K562 (cell line): ENCODE measurements around the gene S100A2. TPM values are rescaled to one million over a fixed set of nuclear protein-coding genes. Genes with fewer than 3 reads are reported as not detected.
A peak's percentile ranks its signal among the peaks of the same experiment; 100 is the strongest.

Source experiments
- BHLHE40 ChIP-seq: IDR thresholded peaks from 2 replicates; pipeline ENCODE4 v1.6.1; 2011; ENCODE audit warnings: low read length, improper control_type of control experiment
- CREM ChIP-seq: IDR thresholded peaks from 2 replicates; pipeline ENCODE4 v1.6.1; 2014; ENCODE audit warnings: antibody characterized with exemption, low read depth
- FOXJ2 ChIP-seq: fragments of 200-800 bp; sonication (Bioruptor generic); IDR thresholded peaks from 2 replicates; pipeline ENCODE4 v1.6.1; 2016; ENCODE audit warnings: missing genetic modification characterization, missing compliant biosample characterization
- MAZ ChIP-seq, 2 experiments: fragments of 450-650 bp in 1 of 2; sonication (generic) in 1 of 2; formaldehyde crosslinking; IDR thresholded peaks in 1 of 2; conservative IDR thresholded peaks in 1 of 2; 2 replicates each; pipeline versions ENCODE4 v1.4.0 to v1.5.0; 2020; ENCODE audit warnings: mild to moderate bottlenecking in 1 of 2, missing genetic modification reagents in 1 of 2
- MCM2 ChIP-seq: fragments of 450-650 bp; IDR thresholded peaks from 2 replicates; pipeline ENCODE4 v1.6.1; 2017; ENCODE audit warnings: low read depth, mild to moderate bottlenecking
- MEIS2 ChIP-seq: fragments of 450-650 bp; IDR thresholded peaks from 2 replicates; pipeline ENCODE4 v1.6.1; 2014; ENCODE audit warnings: mild to moderate bottlenecking; ENCODE audit not compliant: partially characterized antibody
- NUFIP1 ChIP-seq: fragments of 450-650 bp; IDR thresholded peaks from 2 replicates; pipeline ENCODE4 v1.6.1; 2018; ENCODE audit not compliant: partially characterized antibody
- POLR2H ChIP-seq: IDR thresholded peaks from 2 replicates; pipeline ENCODE4 v1.6.1; 2016; ENCODE audit warnings: missing genetic modification characterization, low read depth, mild to moderate bottlenecking, control low read depth, missing compliant biosample characterization, moderate library complexity
- RFX7 ChIP-seq: fragments of 250-450 bp; sonication (Bioruptor Pico); IDR thresholded peaks from 2 replicates; pipeline ENCODE4 v1.5.1; 2021; ENCODE audit warnings: mild to moderate bottlenecking
- TCF7 ChIP-seq: sonication (generic); IDR thresholded peaks from 2 replicates; pipeline ENCODE4 v1.6.1; 2016; ENCODE audit warnings: antibody characterized with exemption, borderline replicate concordance
- XRCC3 ChIP-seq: fragments of 450-650 bp; IDR thresholded peaks from 2 replicates; pipeline ENCODE4 v1.6.1; 2017; ENCODE audit warnings: mild to moderate bottlenecking, moderate library complexity
- polyA plus RNA-seq, 8 experiments: library from polyadenylated mRNA; depleted of rRNA in 4 of 8; stranded (reverse) in 5 of 8; unstranded in 3 of 8; fragments of >200 nt; fragmentation: Nextera tagmentation in 2 of 8; fragmentation: Illumina TruSeq in 1 of 8; extraction: Ambion mirVana in 2 of 8; extraction: Trizol in 1 of 8; gene quantifications; 2 replicates each; pipeline versions ENCODE4 v1.2.1 to v1.2.3, GENCODE V29; 2011 to 2014; ENCODE audit warnings: inconsistent platforms in 1 of 8, missing spikeins in 1 of 8
- total RNA-seq, 7 experiments: library from RNA; depleted of rRNA in 6 of 7; stranded (reverse); fragments of >200 nt in 6 of 7; fragmentation: Illumina TruSeq in 2 of 7; extraction: Trizol in 2 of 7; gene quantifications; 2 replicates each; pipeline versions ENCODE4 v1.2.1 to v1.2.3, GENCODE V29; 2011 to 2021; ENCODE audit warnings: low replicate concordance in 1 of 7
- TF ChIP-seq, protein P1 (sequence below): fragments of 250-450 bp; sonication (Bioruptor Pico); IDR thresholded peaks from 2 replicates; pipeline ENCODE4 v1.4.0; 2020; ENCODE audit warnings: borderline replicate concordance
- TF ChIP-seq, protein P2 (sequence below): IDR thresholded peaks from 2 replicates; pipeline ENCODE4 v1.6.1; 2014; ENCODE audit warnings: antibody characterized with exemption
- TF ChIP-seq, protein P3 (sequence below): fragments of 450-650 bp; IDR thresholded peaks from one replicate; pipeline ENCODE4 v1.6.1; 2018; ENCODE audit warnings: mild to moderate bottlenecking, moderate library complexity; ENCODE audit not compliant: partially characterized antibody
- TF ChIP-seq, protein P4 (sequence below): sonication (generic); formaldehyde crosslinking; IDR thresholded peaks from 2 replicates; pipeline ENCODE4 v1.8.1; 2022; ENCODE audit warnings: missing genetic modification reagents
- TF ChIP-seq, protein P5 (sequence below): fragments of 450-650 bp; conservative IDR thresholded peaks from 2 replicates; pipeline ENCODE4 v1.6.1; 2016; ENCODE audit warnings: missing genetic modification characterization, low read depth, mild to moderate bottlenecking, missing compliant biosample characterization, moderate library complexity
- TF ChIP-seq, protein P6 (sequence below): fragments of 250-450 bp; sonication (Bioruptor Pico); IDR thresholded peaks from 2 replicates; pipeline ENCODE4 v1.4.0; 2020; ENCODE audit warnings: mild to moderate bottlenecking, moderate library complexity

S100A2 gene
- total and polyA plus RNA-seq, 9 of the 15 experiments (the other 6 are each of a cell fraction or from before 2014, with no cell fraction given) = 0.28 to 0.65 (median 0.44) TPM; not detected in 4

DNA sequence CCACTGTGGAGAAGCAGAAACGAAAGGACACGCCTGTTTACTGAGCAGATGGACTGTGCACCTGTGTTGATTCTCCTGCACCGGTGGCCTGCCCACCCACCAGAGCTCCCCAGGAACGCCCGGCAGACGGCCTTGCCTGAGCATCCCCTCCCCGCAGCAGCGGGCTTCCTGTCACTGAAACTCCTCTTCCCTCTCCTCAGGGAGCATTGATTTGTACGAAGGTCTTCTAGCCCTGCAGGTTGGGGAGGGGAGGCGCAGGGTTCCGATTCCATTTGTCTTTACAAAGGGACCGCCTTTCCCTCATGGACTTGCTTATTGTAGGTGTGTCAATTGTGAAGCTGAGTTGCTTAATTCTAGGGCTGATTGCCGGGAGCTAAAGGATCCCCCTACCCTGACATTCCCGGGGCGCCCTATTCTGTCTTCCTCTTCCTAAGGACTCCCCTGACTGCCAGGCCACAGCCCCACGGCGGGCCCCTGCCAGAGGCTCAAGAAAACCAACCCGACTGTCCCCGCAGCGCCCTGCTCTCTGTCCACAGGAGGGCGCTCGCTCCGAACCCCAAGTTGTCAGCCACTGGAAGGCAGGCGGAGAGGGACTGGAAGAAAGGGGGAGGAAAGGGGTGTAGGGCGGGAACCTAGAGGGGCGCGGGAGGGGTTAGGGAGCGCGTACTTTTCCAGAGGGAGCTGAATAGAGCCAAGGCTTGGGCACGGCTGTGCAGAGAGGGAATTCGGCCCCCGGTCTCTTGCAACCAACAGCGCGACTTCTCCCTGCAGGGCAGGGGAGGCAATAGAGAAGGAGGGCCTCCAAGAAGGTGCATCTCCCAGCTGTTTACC is 32.7 kb downstream of the S100A2 start (continued):
- TF ChIP-seq MCM2 (no peak), MAZ (CRISPR knock-in tag; conservative IDR thresholded peaks at IDR 0.05 in 1 of 2, IDR thresholded peaks at IDR 0.05 in 1 of 2) (peak in 1 of 2 experiments; percentile 81; a peak in 3 of 4 replicates), POLR2H (tag) (no peak), NUFIP1 (no peak), MEIS2 (peak; percentile 11), BHLHE40 (0 out of 2 replicates have a peak, but pooled peaks have one; percentile 25), RFX7 (CRISPR knock-in tag) (no peak), TCF7 (no peak), CREM (peak; percentile 49; the same call in 1 of the 2 replicates), FOXJ2 (tag) (no peak), XRCC3 (no peak)
- TF ChIP-seq, protein P1, sequence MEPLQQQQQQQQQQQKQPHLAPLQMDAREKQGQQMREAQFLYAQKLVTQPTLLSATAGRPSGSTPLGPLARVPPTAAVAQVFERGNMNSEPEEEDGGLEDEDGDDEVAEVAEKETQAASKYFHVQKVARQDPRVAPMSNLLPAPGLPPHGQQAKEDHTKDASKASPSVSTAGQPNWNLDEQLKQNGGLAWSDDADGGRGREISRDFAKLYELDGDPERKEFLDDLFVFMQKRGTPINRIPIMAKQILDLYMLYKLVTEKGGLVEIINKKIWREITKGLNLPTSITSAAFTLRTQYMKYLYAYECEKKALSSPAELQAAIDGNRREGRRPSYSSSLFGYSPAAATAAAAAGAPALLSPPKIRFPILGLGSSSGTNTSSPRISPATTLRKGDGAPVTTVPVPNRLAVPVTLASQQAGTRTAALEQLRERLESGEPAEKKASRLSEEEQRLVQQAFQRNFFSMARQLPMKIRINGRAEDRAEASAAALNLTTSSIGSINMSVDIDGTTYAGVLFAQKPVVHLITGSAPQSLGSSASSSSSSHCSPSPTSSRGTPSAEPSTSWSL (CRISPR knock-in tag) = no peak
- TF ChIP-seq, protein P2, sequence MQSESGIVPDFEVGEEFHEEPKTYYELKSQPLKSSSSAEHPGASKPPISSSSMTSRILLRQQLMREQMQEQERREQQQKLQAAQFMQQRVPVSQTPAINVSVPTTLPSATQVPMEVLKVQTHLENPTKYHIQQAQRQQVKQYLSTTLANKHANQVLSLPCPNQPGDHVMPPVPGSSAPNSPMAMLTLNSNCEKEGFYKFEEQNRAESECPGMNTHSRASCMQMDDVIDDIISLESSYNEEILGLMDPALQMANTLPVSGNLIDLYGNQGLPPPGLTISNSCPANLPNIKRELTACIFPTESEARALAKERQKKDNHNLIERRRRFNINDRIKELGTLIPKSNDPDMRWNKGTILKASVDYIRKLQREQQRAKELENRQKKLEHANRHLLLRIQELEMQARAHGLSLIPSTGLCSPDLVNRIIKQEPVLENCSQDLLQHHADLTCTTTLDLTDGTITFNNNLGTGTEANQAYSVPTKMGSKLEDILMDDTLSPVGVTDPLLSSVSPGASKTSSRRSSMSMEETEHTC = no peak
- TF ChIP-seq, protein P3, sequence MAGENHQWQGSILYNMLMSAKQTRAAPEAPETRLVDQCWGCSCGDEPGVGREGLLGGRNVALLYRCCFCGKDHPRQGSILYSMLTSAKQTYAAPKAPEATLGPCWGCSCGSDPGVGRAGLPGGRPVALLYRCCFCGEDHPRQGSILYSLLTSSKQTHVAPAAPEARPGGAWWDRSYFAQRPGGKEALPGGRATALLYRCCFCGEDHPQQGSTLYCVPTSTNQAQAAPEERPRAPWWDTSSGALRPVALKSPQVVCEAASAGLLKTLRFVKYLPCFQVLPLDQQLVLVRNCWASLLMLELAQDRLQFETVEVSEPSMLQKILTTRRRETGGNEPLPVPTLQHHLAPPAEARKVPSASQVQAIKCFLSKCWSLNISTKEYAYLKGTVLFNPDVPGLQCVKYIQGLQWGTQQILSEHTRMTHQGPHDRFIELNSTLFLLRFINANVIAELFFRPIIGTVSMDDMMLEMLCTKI = no peak
- TF ChIP-seq, protein P4, sequence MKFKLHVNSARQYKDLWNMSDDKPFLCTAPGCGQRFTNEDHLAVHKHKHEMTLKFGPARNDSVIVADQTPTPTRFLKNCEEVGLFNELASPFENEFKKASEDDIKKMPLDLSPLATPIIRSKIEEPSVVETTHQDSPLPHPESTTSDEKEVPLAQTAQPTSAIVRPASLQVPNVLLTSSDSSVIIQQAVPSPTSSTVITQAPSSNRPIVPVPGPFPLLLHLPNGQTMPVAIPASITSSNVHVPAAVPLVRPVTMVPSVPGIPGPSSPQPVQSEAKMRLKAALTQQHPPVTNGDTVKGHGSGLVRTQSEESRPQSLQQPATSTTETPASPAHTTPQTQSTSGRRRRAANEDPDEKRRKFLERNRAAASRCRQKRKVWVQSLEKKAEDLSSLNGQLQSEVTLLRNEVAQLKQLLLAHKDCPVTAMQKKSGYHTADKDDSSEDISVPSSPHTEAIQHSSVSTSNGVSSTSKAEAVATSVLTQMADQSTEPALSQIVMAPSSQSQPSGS (CRISPR knock-in tag) = no peak
- TF ChIP-seq, protein P5, sequence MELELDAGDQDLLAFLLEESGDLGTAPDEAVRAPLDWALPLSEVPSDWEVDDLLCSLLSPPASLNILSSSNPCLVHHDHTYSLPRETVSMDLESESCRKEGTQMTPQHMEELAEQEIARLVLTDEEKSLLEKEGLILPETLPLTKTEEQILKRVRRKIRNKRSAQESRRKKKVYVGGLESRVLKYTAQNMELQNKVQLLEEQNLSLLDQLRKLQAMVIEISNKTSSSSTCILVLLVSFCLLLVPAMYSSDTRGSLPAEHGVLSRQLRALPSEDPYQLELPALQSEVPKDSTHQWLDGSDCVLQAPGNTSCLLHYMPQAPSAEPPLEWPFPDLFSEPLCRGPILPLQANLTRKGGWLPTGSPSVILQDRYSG (tag) = no peak
- TF ChIP-seq, protein P6, sequence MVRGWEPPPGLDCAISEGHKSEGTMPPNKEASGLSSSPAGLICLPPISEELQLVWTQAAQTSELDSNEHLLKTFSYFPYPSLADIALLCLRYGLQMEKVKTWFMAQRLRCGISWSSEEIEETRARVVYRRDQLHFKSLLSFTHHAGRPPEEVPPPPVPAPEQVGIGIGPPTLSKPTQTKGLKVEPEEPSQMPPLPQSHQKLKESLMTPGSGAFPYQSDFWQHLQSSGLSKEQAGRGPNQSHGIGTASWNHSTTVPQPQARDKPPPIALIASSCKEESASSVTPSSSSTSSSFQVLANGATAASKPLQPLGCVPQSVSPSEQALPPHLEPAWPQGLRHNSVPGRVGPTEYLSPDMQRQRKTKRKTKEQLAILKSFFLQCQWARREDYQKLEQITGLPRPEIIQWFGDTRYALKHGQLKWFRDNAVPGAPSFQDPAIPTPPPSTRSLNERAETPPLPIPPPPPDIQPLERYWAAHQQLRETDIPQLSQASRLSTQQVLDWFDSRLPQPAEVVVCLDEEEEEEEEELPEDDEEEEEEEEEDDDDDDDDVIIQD = no peak
